GM06990 (cell line): ENCODE results near the gene GRAMD1A.
"Not testable (repeated sequence)": the region's sequence is repeated elsewhere in the genome, so short reads cannot be mapped to it uniquely, and the experiment has no call there.

Experiments used
- DNase-seq: peaks from one replicate; pipeline ENCODE4 v3.0.0-alpha.2; 2011; ENCODE audit not compliant: insufficient read length; ENCODE audit errors: extremely low read depth
- H3K27me3 ChIP-seq: replicated peaks from 2 replicates; pipeline ENCODE4 v1.6.0; 2011; ENCODE audit warnings: low read length; ENCODE audit not compliant: control insufficient read depth, insufficient read depth
- H3K36me3 ChIP-seq: 2 replicates; pipeline ENCODE4 v1.5.1; 2011; ENCODE audit warnings: low read length; ENCODE audit not compliant: control insufficient read depth, insufficient read depth
- H3K4me3 ChIP-seq: replicated peaks from 2 replicates; pipeline ENCODE4 v1.5.1; 2011; ENCODE audit warnings: low read depth, mild to moderate bottlenecking, control low read depth, low read length
- TF ChIP-seq, protein P1 (sequence below): IDR thresholded peaks from 2 replicates; pipeline ENCODE4 v1.5.1; 2011; ENCODE audit warnings: low read length, control low read depth, mild to moderate bottlenecking, inconsistent platforms; ENCODE audit not compliant: insufficient read depth, poor library complexity, severe bottlenecking

GRAMD1A gene

DNA sequence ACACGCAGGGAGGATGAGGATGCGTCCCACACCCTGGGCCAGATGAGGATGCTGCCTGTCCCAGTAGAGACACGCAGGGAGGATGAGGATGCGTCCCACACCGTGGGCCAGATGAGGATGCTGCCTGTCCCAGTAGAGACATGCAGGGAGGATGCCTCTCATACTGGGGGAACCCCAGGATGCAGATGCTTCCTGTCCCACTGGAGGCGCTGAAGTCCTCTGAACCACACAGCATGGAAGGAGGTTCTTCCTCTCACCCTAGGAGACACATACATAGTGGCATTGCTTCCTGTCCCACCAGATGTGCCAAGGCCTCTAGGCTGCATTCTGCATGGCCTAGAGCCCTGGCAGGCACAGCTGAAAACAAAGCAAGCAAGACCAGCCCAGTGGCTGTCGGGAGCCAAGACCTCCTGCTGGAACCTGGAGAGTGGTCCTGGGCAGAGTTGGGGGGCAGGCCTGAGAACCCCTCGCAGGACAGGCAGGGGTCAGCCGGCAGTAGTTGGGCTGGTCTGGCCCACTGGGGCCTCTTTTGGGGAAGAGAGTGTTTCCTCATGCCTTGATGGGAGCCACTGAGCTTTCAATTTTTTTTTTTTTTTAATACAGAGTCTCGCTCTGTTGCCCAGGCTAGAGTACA, 45.7 kb downstream of the GRAMD1A start:
- no peak overlapping the region for H3K4me3 ChIP-seq
- TF ChIP-seq, protein P1, sequence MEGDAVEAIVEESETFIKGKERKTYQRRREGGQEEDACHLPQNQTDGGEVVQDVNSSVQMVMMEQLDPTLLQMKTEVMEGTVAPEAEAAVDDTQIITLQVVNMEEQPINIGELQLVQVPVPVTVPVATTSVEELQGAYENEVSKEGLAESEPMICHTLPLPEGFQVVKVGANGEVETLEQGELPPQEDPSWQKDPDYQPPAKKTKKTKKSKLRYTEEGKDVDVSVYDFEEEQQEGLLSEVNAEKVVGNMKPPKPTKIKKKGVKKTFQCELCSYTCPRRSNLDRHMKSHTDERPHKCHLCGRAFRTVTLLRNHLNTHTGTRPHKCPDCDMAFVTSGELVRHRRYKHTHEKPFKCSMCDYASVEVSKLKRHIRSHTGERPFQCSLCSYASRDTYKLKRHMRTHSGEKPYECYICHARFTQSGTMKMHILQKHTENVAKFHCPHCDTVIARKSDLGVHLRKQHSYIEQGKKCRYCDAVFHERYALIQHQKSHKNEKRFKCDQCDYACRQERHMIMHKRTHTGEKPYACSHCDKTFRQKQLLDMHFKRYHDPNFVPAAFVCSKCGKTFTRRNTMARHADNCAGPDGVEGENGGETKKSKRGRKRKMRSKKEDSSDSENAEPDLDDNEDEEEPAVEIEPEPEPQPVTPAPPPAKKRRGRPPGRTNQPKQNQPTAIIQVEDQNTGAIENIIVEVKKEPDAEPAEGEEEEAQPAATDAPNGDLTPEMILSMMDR = peak; percentile 59
- no peak for DNase-seq
- no peaks in the 10 kb centered on the region for H3K27me3 ChIP-seq
- no peaks in the 10 kb centered on the region for H3K36me3 ChIP-seq

DNA sequence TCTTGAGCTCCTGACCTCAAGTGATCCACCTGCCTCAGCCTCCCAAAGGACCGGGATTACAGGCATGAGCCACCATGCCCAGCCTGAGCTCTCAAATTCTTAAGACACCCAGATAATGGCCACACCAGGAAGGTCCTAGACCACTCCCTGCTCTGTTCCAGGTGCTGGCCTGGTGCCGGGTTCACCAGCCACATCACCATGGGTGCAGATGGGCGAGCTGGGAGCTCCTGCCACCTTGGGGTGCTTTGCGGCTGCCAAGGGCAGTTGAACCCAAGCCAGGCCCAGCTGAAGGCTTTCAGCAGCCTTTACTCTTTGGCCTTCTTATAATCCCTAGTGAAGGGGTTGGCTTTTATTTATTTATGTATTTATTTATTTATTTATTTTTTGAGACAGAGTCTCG, 46.3 kb downstream of the GRAMD1A start:
- DNase-seq = no peak
- no peaks in the 10 kb centered on the region for H3K27me3 ChIP-seq
- H3K36me3 ChIP-seq = no peaks in the 10 kb centered on the region
- no peak overlapping the region for H3K4me3 ChIP-seq
- TF ChIP-seq, protein P1 = no peak

DNA sequence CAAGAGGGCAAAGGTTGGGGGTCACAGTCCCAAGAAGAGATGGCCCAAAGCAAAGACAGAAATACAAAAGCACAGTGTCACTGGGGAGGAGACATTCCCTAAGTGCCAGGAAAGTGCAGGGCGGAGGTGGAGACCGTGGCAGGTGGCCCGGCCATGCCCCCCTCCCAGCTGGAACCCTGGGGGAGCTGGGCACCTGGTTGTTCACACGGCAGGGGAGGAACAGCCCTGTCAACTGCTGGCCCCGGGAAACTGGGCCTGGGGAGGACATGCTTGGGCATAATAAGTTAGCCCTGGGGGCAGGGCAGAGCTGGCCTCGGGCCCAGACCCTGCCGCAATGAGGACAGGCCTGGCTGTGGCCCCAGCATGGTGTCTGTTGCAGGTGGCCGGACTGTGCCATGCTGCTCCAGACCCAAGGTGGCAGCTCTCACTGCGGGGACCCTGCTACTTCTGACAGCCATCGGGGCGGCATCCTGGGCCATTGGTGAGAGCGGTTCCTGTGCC, 48.8 kb downstream of the GRAMD1A start:
- no peak for DNase-seq
- TF ChIP-seq, protein P1 = no peak
- Histone ChIP-seq H3K4me3 (no peak overlapping the region), H3K27me3 (no peaks in the 10 kb centered on the region), H3K36me3 (no peaks in the 10 kb centered on the region)

DNA sequence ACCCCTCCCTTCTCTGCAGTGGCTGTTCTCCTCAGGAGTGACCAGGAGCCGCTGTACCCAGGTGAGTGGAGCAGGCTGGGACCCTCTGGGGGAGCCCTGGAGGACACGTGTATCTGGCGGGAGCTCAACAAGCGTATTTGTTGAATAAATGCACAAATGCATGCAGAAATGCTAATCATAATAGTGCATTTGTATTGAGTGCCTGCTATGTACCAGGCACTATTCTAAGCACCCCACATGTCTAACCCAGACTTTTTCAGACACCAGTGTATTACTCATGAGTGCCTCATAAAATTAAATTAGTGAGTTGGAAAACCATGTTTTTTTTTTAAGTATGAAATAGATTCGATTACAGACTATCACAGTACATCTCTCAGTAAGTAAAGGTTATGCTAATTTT, 49.3 kb downstream of the GRAMD1A start:
- TF ChIP-seq, protein P1 = no peak
- Histone ChIP-seq H3K4me3 (no peak overlapping the region), H3K36me3 (no peaks in the 10 kb centered on the region), H3K27me3 (no peaks in the 10 kb centered on the region)
- DNase-seq = no peak

DNA sequence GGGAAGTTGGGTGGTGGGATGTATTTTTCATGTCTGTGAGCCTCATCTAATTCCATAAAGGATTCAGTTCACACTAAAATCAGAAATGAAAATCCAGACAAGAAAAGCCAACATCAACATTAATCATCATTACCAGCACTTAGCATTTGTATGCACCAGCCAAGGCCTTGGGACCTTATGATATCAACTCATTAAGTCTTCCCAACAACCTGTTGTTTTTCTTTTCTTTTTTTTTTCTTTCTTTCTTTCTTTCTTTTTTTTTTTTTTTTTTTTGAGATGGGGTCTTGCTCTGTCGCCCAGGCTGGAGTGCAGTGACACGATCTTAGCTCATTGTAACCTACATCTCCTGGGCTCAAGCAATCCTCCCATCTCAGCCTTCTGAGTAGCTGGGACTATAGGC, 50.5 kb downstream of the GRAMD1A start:
- H3K36me3 ChIP-seq, H3K4me3 ChIP-seq, H3K27me3 ChIP-seq, DNase-seq: not testable (repeated sequence)

DNA sequence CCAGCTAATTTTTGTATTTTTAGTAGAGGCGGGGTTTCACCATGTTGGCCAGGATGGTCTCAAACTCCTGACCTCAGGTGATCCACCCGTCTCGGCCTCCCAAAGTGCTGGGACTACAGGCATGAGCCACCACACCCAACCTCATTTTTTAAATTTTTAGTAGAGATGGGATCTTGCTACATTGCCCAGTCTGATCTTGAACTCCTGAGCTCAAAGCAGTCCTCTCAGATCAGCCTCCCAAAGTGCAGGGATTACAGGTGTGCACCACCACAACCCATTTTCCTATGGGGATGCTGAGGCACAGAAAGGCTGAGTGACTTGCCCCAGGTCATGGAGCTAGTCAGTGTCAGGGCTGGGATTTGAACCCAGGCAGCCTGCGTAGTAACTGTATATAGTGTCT, 51.1 kb downstream of the GRAMD1A start:
- not testable (repeated sequence) for H3K4me3 ChIP-seq, H3K36me3 ChIP-seq, H3K27me3 ChIP-seq, DNase-seq

DNA sequence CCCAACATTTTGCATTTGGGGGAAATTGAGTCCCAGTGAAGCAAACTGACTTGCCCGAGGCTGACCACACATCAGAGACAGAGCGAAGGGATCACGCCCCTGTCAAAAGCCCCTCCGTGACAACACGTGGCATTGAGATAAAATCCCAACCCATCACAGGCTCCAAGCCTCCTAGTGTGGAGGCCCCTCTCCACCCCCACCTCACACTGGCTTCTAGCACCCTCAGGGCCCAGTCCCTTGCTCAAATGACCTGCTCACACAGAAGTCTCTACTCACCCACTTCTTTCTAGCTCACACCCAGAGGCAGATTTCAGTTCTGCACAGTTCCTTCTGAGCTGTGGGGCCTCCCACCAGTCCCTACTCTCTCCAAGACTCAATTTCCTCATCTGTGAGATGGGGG, 51.7 kb downstream of the GRAMD1A start:
- Histone ChIP-seq H3K36me3 (no peaks in the 10 kb centered on the region), H3K27me3 (no peaks in the 10 kb centered on the region; the same call in 1 of the 2 replicates), H3K4me3 (no peak overlapping the region)
- DNase-seq = no peak
- TF ChIP-seq, protein P1 = no peak
